Activated CD8-positive, alpha-beta memory T cell treated with anti-CD3 and anti-CD28 coated beads, Interleukin-2, amount 50 U/mL, for 1 hour (primary cell): Measurements from ENCODE around the gene PURA.
"Not testable (repeated sequence)": the region's sequence is repeated elsewhere in the genome, so short reads cannot be mapped to it uniquely, and the experiment has no call there.

Source experiments
- DNase-seq: peaks from one replicate; pipeline ENCODE4 v3.0.0-alpha.2; 2020; ENCODE audit errors: extremely low read depth

PURA gene

DNA sequence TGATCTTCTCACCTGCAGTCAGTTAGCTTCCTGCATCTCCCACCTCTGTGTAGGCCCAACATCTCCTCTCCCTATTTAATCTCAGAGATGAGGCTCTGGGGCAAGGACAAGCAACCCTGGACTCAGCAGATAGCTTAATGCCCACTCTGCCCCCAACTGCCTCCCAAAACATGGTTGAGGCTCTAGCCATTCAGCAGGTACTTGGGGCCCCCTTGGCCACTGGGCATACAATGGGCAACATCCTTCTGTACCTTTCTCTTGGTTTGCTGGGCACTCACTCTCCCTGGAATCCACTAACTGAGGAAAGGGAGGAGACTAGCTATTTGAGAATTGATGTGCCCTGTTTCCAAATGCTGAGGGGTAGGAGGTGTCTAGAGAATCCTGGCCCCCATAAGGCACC is 21.2 kb downstream of the PURA start:
- DNase-seq, result no peak

DNA sequence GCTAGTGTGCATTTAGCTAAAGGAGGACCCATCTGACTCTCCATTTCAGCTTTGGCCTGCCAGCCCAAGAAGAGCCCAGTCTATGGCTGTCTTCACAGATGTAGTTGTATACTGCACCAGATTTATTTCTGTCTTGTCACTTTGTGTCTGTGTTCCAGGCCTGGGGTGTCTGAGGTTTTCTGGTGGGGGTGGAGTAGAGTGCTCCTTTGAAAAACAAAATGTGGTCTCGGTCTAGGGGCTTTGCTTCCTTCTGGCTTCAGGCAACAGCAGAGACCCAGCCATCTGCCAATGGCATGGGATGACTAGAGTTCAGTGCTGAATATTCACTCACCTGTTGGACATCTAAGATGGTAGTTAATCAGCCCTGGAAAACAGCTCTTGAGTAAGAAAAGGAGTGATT is 22.7 kb downstream of the PURA start:
- DNase-seq, result no peak

DNA sequence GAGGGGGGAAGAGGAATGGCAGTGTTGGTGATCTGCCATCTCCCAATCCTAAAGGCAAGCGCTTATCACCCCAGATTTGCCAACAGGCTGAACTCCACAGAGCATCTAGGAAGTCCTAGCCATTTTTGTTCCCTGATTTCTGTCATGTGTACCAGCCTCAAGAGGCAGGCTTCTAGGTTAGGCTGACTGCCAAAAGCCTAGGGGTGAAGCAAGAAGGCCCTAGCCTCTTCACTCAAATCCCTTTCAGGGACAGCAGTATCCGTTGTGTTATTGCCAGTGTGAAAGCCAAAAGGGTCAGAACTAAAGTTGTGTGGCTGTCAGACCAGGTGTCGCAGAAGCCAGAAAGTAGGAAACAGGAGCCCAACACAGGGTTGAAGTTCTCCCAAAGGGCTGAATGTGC is 26.5 kb downstream of the PURA start:
- DNase-seq, result no peak

DNA sequence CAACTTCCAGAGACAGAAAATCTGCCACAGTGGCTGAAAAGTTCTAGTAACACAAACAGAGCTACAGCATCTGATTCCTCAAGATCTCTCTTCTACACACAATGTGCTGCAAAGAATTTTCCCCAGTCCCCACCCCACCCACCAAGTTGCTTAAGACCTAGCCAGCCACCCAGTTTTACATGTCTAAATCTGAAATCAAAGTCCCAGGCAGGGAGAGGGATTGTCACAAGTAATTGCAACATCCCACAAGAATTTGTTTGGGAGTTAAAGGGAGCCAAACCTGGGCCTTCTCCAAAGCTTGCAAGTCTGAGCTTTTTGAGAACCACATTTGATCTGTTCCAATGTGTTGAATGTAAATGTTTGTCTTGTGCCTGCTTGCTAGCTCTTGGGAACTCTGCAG is 27.3 kb downstream of the PURA start:
- no peak for DNase-seq

DNA sequence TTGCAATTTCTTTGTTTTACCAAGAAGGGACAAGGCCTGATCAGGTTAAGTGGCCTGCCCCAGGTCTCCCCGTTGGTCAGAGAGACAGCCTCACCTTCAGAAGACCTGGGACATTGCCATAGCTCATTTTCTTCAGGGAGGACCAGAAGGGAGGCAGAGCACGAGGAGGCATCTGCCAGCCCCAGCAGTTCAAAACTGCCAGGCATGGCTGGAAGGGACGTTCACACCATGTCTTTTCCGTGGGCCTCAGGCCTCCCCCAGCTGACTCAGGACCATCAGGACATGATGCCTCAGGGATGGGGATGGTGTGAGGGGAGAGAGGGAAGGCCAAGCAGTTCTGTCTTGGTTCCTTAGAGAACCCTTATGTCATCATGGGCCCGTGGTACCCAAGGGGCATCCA is 28.3 kb downstream of the PURA start:
- DNase-seq, result no peak

DNA sequence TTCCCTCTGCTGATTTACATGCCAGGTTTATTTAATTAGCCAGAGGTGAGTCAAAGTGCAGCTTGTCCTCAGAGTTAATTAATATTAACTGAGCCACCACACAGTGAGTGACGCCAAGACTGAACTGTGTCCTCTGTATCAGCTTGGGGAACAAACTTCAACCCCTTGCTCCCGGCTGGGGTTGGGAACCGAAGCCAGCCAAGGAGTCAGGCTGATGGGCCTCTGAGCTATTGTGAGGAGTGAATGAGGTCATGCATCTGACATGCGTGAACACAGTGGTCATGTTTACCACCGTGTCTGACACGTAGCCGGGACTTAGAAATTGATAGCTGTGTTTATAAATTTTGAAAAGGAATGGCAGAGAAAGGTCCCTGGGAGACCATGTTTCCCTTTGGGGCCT is 28.9 kb downstream of the PURA start:
- no peak for DNase-seq

DNA sequence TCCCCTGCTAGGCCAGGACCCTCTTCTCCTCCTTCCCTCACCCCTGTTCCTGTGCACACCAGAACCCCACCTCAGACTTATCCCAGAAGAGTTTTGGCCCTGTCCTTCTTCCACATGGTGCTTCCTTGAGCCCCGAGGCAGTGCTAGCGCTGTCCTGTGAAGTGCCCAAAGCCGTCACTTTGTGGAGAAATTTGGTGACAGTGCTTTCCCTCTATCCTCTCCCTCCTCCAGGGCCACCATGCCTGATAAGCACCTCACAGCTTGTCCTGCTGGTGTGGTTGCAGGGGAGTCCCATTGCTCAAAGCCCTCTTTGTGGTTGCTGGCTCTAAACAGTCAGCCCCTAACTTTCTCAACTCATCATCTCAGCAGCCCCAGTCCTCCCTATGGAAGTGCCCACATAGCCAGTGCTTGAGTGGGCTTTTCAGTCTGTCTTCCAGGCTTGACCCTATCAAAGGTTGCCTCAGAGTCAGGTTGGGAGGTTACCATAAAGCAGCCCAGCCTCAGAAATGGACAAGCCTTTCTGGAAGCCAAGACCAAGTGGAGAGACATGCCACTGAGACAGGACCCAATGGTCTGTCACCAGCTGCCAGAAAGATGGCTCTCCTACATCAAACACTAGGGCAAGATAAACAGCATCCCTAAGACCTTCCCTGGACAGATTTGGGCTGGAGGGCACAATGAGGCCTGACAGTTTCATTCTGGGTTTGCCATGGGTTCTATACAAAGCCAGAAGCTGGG is 29.8 kb downstream of the PURA start:
- no peak for DNase-seq

DNA sequence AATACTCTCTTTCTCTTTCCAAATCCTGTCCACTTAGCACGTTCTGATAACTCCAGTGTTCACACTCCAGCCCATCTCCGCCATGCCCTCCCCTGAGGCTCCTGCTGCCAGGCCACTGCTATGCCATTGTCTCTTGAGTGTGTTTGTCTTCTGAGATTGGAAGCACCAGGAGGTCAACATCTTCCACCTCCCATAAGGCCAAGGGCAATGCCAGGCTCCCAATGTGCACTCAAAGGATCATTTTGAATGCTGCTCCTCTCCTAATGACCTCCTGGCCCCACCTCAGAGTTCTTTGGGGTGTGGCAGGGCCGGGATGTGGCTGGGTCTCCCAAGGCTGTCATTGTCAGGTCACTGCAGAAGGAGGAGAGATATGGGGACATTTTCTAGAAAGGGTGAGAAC is 31.3 kb downstream of the PURA start:
- no peak for DNase-seq

DNA sequence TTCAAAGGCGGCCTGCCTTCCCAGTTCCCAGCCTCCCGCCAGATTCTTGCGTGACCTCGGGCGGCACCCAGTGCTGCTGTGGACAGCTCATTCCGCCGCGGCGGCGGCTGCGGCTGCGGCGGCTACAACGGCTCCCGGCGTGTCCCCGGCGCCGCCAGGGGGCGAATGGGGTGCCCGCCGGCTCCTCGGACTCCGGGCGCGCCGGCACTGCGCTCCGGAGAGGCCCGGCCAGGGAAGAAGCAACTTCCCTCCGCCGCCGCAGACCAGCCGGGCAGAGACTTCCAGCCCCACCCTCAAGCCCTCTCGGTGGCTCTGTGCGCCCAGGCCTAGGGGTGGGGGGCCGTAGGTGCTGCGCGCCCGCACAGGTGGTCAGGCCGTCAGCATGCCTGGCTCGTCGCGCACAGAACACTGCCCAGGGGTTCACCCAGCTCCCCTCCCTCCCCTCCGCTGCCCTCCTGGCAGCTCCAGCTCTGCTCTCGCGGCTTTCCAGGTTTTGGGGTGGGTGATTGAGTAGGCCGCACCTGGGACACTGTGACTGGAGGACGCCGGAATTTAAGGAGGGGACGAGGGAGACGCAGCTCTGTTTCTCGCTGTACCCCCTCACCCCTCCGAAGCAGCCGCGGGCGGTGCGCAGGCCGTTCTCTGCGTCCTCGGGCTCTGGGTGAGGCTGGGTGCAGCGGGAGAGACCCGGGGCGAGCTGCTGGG is 32.1 kb downstream of the PURA start:
- DNase-seq, result no peak

DNA sequence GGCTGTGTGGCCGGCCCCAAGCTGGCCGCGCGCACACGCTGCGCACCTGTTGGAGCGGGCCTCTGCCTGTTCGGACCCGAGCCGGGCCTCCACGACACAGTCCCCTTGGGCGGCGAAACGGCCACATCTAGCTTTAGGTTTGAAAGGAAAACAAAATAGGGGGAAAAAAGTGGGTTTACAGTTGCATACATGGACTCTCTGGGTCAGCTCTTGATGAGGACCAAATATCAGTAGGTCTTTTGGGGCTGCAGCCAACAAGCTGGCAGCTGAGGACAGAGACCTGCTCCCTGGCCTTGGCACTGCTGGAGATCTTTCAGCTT is 32.6 kb downstream of the PURA start:
- no peak for DNase-seq

DNA sequence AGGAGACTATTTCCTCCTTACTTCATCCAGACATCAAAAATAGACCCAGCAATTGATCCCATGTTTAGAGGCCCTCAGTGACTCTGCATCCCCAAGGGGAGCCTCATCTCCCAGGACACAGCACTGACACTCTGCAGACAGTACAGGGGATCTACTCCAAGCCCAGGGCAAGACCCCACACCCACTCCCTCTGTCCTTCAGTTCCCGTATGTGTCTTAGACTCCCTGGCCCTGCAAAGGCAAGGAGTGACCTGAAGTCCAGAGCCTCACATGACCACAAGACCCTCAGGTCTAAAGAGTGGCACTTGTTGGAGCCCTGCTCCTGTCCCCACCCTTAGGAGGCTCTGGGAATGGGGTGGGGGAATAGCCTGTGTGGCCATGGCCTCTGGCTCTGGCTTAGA is 33.6 kb downstream of the PURA start:
- no peak for DNase-seq

DNA sequence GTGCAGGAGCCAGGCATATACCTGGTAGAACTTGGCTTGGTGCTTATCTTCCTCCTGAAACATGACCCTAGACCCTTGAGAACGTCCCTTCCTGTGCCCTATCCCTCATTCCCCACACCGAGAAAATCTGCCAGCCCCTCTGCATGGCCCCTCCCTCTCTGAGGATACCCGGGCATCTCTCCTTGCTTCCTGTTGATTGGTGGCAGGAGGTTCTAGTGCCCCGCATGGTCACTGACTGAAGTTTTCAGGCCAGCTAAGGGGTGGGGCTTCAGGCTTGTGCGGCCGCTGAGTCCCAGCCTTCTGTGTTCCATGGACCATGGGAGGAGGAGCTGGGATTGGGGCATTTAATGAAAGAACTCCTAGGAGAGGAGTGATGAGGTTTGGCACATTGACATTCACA is 34.6 kb downstream of the PURA start:
- DNase-seq, result no peak

DNA sequence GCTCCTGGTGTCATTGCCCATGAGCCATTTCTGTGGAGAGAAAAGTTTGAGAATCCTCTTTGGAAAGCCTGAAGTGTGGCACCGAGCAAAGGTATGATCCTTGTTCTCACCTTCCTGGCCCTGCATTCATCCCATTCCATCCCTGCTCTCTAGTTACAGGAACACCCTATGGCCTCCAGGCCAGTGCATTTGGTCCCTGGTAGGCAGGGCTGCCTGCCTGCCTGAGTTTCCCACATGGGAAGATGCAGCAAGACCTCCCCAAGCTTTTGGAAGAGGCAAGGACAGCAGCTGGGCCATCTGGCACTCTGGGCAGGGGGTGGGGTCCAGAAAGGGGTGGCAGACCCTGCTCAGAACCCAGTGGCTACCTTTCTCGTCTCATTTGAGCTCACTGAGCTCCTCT is 36.3 kb downstream of the PURA start:
- DNase-seq, result no peak

DNA sequence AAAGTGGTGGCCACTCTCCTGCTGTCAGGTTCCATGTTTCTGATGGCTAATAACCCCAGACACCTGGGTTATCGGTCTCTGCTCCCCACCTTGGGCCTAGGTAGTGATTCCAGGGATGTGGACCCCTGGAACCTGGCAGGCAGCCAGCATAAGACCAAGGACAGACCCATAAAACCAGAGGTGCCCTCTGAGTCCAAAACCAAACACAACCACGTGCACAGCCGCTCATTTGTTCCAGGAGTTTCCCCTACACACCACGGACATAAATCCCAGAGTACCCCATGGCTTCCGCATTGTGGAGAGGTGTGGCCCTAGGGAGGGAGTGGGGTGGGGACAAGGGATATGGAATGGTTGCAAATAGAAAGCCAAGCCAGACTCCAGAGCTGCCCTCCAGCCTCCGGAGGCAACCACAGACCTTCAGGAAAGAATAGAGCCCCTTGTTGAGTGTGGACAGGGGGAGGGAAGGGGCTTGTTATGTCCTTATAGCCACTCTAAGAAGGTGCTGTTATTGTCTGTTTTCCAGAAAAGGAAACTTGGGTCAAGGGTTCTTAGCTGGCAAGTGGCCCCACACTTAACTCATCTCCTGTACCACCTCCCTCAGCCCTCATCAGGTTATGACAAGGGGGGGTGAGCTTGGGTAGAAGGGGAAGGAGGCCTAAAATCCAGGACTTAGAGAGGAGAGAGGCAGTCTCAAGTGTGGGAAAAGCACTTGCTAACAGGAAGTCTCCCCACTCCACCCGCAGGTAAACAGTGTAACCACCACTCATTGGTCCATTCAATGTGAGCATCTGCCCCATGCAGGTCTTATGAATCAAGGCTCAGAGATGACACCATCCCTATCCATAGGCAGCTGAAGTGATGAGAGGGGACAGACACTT is 37.5 kb downstream of the PURA start:
- DNase-seq, result no peak

DNA sequence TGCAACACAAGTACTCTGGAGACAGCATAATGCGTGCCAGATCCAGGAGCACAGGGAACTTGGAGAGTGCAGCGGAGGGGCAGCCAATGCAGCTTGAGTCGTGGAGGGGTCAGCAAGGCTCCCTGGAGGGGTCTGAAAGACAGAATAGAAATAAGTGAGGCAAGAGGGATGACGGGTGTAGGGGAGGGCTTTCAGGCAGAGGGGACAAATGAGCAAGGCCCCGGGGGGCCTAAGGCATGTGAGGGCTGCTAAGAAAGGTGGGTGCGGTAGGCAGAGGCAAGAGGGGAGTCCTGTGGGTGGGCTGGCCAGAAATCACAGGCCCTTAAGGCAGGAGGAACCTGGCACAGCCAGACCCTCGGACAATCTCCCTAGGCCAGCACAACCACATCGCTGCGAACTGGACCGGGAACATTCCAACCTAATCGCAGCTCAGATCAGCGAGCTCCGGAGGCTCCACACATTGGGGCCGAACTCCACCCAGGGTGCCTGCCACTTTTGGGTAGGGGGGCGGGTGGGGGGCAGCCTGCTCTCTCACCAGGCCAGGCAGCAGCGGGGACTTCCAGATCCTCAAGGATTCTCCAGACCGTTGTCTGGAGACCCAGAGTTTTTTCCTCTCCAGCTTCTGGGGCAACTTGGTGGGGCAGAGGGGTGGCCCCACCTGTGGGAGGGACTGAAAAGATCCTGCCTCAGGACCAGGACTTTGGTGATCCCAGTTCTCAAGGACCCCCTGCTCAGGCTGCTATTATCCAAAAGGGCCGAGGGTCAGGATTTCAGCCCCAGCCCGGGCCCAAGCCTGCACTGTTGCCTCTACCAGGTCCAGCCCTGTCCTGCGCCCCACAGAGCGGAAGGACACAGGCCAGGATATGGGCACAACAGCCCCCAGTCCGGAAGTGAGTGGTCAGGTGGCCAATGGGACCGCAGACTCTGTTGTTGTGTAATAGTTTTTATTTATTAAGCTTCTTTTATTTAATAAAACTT is 38.4 kb downstream of the PURA start:
- no peak for DNase-seq

DNA sequence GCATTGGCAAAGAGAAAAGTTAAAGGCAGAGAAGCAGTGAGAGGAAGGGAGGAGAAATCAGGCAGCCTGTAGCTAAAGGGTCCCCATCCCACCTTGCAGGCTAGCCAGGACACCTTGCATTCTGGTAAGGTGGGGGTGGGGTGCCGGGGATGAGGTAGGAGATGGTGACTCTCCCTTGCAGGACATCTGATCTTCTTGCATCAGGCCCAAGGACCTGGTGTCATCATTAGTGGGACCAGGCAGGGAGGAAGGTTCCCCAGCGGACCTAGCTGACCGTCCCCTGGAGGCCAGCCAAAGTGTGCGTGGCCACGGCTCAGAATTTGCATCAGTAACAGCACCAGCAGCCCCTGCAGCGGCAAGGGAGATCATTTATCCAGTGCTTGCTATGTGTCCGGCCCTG is 39.3 kb downstream of the PURA start:
- DNase-seq, result no peak

DNA sequence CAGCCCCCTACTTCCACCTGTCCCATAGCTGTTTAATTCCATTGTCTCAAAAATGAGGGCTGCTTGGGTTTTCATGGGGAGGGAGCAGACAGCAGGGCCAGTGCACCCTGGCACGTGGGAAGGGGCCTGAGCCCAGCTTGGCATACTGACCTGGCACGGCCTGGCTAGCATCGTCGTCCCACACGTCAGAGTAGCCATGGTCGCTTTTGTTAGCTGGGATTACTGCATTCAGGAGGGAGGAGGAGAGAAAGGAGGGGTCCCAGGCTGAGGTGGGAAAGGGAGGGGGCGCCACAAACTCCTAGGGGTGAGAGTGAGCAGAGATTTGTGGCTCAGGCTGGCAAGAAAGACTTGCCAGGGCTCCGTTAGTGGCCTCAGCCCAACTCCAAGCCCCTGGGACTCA is 40.0 kb downstream of the PURA start:
- no peak for DNase-seq

DNA sequence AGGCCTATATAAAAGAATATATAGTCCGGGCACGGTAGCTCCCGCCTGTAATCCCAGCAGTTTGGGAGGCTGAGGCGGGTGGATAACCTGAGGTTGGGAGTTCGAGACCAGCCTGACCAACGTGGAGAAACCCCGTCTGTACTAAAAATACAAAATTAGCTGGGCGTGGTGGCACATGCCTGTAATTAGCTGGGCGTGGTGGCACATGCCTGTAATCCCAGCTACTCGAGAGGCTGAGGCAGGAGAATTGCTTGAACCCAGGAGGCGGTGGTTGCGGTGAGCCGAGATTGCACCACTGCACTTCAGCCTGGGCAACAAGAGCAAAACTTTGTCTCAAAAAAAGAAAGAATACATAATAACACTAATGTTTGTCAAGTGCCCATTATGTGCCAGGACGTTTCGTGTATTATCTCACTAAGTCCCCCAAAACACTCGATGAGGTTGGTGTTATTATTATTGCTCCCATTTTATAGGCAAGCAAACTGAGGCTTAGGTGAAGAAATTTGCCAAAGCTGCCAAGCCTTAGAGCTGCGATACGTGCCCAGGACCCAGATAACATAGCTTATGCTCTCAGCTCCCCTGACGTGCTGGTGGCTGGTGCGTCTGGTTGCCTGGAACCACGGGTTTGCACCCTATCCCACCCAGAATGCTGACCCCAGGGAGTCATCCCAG is 40.9 kb downstream of the PURA start:
- DNase-seq, result not testable (repeated sequence)

DNA sequence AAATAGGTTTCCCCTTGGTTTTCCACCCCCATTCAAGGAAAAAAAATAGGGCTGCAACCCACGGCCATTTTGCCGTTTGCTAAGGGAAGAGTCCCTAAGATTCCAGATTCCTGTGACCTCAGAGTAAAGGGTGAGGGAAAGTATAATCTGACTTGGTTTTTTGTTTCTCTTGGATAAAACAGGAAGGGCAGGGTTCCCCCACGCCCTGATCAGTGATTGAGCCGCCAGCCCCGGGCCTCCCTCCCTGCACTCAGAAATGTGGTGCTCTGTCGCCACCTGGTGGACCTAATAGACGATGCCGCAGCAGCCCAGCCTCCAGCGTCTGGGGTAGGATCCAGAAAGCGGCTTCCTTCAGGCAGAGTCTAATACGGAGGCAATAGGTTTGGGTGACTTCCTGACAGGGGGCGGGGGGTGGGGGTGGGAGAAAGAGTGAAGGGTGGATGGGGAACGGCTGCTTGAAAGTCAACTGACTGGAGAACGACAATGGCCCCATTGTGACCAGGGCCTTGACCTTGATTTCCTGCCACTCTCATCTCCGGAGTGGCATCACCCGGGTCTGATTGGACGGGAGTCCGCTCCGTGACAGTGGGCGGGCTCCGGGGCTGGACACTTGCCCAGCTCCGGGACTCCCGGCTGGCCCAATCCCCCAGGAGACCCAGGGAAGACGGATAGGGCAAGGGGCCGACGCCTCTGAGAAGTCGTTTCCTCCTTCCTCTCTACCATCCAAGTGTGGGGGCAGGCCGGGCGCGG is 43.3 kb downstream of the PURA start:
- DNase-seq, result peak; percentile 58
